Measurements from ENCODE around the gene CCDC124.

CCDC124 gene

GRCh38 chr19:17937371-17937900 is 4.6 kb downstream of the CCDC124 start:
- no peak overlapping the region for H3K4me3 ChIP-seq (ENCODE audit: low read depth, low read length)
- TF ChIP-seq CTCF (IDR thresholded peaks at IDR 0.05; ENCODE audit: low read depth, low read length, missing control alignments) = no peak
- DNase-seq (ENCODE audit: low read depth) = no peak

- no peak overlapping the region for H3K4me3 ChIP-seq (ENCODE audit: low read depth, low read length)
- no peak for DNase-seq (ENCODE audit: low read depth)
- peak; percentile 99 for TF ChIP-seq CTCF (IDR thresholded peaks at IDR 0.05; ENCODE audit: low read depth, low read length, missing control alignments)
Observed at GRCh38 chr19:17938092-17938845, 5.5 kb downstream of the CCDC124 start.

GRCh38 chr19:17942181-17942580 is 9.4 kb downstream of the CCDC124 start:
- H3K4me3 ChIP-seq (ENCODE audit: low read depth, low read length) = no peak overlapping the region
- TF ChIP-seq CTCF (IDR thresholded peaks at IDR 0.05; ENCODE audit: low read depth, low read length, missing control alignments) = no peak
- no peak for DNase-seq (ENCODE audit: low read depth)

- TF ChIP-seq CTCF (IDR thresholded peaks at IDR 0.05; ENCODE audit: low read depth, low read length, missing control alignments) = no peak
- DNase-seq (ENCODE audit: low read depth) = no peak
- no peak overlapping the region for H3K4me3 ChIP-seq (ENCODE audit: low read depth, low read length)
Observed at GRCh38 chr19:17942582-17943273, 9.9 kb downstream of the CCDC124 start.

- no peak for TF ChIP-seq CTCF (IDR thresholded peaks at IDR 0.05; ENCODE audit: low read depth, low read length, missing control alignments)
- H3K4me3 ChIP-seq (ENCODE audit: low read depth, low read length) = no peak overlapping the region
- DNase-seq (ENCODE audit: low read depth) = no peak
Observed at GRCh38 chr19:17943274-17944221, 10.7 kb downstream of the CCDC124 start.

- H3K4me3 ChIP-seq (ENCODE audit: low read depth, low read length) = no peak overlapping the region
- TF ChIP-seq CTCF (IDR thresholded peaks at IDR 0.05; ENCODE audit: low read depth, low read length, missing control alignments) = no peak
- no peak for DNase-seq (ENCODE audit: low read depth)
Observed at GRCh38 chr19:17944301-17944700, 11.5 kb downstream of the CCDC124 start.

Data from GM12864 (cell line).